ENCODE data around the gene ACOT11.
"Not testable (repeated sequence)": the region's sequence is repeated elsewhere in the genome, so short reads cannot be mapped to it uniquely, and the experiment has no call there.

The ACOT11 gene

GRCh38 chr1:54547601-54548388 is at the start of gene ACOT11:
Gene ACOT11 (plus strand): TSS chr1:54548228. CDS start chr1:54548310, 82 bp downstream.
- peak; percentile 27 for DNase-seq (ENCODE audit: low read depth)

DNA sequence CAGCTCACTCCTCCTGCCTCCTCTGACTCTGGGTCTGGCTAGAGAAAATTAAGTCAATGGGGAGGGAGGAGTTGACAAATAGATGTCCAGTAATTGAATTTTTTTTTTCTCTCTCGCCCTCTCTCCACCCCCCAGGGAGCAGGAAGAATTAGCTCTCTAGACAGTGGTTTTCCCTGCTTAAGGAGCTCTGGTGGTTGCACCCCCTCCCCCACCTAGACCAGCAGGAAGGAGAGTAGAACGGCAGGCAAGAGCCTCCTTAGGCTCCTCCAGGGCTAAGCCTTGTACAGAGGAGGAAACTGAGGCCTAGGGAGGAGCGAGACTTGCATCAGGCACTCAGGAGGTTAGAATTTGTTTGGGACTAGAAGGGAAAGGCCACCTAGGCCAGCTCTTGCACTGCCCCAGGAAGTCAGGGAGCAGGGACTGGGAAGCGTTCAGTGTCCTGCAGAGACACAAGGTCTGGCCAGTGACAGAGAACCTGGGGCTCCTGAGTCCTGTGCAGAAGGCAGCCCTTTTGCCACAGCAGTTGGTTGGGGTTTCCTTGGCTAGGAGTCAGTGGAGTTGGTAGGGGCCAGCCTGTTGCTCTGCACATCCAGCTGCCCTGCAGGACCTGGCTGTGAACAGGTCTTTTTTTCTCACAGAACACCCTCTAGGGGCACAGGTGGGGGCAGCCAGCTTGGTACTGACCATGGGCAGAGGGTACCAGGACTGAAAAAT is 49.5 kb upstream of the ACOT11 start:
- DNase-seq (ENCODE audit: low read depth), result no peak

- DNase-seq (ENCODE audit: low read depth), result no peak
These were observed 49.0 kb upstream of the ACOT11 start for GRCh38 chr1:54499097-54499359.

GRCh38 chr1:54499360-54500106 is 48.5 kb upstream of the ACOT11 start:
- no peak for DNase-seq (ENCODE audit: low read depth)

GRCh38 chr1:54500107-54500431 is 48.0 kb upstream of the ACOT11 start:
- no peak for DNase-seq (ENCODE audit: low read depth)

- no peak for DNase-seq (ENCODE audit: low read depth)
These were observed 46.2 kb upstream of the ACOT11 start for GRCh38 chr1:54501849-54502248.

DNA sequence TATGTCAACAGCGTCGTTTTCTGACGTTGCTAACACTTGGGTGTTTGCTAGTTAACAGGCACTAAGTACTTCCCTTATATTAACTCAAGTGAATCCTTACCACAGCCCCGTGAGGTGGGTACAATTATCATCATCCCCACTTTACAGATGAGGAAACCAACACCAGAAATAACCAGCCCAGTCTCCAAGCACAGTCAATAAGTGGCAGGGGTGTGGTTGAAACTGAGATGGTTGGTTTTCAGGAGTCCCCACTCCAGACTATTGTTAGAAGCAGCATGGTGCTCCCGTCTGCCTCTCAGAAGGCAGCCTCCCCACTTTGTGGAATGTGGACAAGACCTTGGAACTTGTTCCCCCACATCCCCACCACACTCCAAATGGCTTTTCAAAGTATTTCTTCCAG is 45.7 kb upstream of the ACOT11 start:
- no peak for DNase-seq (ENCODE audit: low read depth)

GRCh38 chr1:54506594-54506993 is 41.4 kb upstream of the ACOT11 start:
- no peak for DNase-seq (ENCODE audit: low read depth)

- no peak for DNase-seq (ENCODE audit: low read depth)
These were observed 40.8 kb upstream of the ACOT11 start for GRCh38 chr1:54507033-54507870.

DNA sequence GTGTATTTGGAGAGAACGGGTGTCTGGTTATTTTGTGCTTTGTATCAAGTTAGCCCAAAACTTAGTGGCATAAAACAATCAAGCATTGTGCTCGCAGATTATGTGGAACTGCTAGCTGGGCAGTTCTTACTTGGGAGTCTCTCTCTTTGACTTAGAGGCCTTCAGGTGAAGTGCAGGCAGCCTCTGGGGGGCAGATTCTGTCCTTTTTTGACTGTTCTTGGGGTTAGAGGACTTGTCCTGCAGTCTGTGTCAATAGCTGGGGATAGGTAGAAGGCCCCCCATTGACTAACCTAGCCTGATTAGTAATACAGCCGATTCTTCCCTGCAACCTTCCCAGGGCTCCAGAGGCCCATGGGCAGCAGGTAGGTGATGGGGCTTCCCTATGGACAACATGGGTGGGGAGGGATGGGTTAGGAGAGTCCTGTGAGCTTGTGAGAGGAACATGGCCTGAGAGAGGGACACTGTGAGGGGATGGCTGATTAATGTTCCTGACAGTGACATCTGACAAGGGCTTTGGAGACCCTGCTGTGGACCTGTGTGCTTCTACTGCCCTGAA is 37.2 kb upstream of the ACOT11 start:
- no peak for DNase-seq (ENCODE audit: low read depth)

DNA sequence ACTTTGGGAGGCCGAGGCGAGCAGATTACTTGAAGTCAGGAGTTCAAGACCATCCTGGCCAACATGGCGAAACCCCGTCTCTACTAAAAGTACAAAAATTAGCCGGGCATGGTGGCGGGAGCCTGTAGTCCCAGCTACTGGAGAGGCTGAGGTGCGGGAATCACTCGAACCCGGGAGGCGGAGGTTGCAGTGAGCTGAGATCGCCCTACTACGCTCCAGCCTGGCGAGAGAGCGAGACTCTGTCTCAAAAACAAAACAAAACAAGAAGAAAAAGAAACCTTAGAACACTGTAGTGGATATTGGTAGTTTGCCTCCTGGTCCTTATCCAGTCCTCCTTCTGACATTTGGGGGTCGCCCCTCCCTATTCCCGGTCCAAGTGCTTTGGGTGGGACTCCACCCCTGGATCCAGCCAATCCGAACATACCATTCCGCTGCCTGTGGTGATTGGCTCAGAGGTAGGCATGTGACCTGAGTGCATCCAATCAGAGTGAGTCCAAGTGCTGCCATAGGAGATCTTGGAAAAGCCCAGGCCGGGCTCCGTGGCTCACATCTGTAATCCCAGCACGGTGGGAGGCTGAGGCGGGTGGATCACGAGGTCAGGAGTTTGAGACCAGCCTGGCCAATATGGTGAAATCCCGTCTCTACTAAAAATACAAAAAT is 34.0 kb upstream of the ACOT11 start:
- not testable (repeated sequence) for DNase-seq (ENCODE audit: low read depth)

DNA sequence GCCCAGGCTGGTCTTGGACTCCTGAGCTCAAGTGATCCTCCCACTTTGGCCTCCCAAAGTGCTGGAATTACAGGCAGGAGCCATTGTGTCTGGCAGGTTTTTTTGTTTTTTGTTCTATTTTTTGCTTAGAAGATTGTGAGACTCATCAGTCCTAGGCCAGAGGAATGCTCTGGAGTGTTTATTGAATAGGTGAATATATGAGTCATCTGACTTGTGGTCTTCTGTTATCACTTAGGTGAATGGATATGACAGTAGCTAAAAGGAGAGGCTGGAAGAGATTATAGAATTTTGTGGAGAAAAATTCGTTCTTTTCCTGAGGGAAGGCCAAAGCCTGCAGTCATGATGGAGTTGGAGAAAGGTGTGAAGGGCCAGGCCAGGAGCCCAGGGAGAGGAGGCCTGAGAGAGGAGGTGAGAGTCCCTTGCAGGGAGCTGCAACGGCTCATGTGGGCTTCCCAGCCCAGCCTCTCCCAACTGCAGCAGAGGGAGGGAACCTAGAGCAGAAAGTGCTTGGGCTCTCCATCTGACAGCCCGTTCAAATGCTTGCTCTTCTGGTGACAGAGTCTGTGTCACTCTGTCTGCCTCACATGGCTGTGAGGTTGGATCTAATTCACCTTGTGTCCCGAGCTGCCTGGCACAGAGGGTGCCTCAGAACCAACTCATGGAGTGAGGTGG is 31.6 kb upstream of the ACOT11 start:
- no peak for DNase-seq (ENCODE audit: low read depth)

DNA sequence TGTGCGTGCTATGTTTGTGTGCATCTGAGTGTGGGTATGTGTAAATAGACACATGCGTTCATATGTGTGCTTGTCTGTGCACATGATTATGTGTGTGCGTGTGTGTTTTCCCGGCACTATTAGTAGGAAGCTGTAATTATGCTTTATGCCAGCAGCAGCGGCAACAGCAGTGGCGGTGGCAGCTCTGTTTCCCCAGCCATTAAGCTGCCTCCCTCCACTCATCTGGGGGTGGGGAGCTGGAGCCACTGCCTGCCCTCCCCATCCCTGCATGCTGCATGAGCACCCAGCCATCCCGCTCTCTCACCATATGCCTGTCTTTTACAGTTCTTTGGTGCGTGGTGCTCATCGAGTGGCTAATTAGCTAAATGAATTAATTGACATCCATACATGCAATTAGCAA is 30.5 kb upstream of the ACOT11 start:
- no peak for DNase-seq (ENCODE audit: low read depth)

GRCh38 chr1:54518489-54518888 is 29.5 kb upstream of the ACOT11 start:
- DNase-seq (ENCODE audit: low read depth), result no peak

- DNase-seq (ENCODE audit: low read depth), result no peak
These were observed 28.3 kb upstream of the ACOT11 start for GRCh38 chr1:54519709-54520108.

DNA sequence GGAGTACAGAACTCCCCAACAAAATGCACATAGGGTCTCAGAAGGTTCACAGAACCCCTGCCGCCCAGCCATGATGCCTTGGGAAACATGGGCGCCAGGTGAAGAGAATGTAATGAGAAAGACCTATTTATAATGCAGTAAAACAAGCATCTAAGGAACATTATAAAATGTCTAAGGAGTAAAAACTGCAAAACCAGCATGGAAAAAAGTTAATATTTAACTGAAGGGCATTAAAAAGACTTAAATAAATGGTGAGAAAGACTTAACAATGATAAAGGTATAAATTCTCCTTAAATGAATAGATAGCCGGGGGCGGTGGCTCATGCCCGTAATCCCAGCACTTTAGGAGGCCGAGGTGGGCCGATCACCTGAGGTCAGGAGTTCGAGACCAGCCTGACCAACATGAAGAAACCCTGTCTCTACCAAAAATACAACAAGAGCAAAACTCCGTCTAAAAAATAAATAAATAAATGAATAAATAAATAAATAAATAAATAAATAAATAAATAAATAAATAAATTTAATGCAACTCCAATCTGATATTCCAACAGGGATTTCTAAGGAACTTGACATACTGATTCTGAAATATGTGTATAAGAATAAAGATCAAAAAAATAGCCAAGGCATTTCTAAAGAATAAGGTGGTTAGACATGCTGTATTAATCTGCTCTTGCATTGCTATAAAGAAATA is 27.3 kb upstream of the ACOT11 start:
- DNase-seq (ENCODE audit: low read depth), result no peak

DNA sequence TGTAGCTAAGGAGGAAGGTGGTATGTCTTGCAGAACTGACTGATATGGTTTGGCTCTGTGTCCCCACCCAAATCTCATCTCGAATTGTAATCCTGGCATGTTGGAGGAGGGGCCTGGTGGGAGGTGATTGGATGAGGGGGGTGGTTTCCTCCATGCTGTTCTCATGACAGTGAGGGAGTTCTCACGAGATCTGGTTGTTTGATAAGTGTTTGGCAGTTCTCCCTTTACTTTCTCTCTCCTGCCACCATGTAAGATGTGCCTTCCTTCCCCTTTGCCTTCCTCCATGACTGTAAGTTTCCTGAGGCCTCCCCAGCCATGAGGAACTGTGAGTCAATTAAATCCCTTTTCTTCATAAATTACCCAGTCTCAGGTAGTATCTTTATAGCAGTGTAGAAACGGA is 21.5 kb upstream of the ACOT11 start:
- DNase-seq (ENCODE audit: low read depth), result not testable (repeated sequence)

GRCh38 chr1:54528613-54529012 is 19.4 kb upstream of the ACOT11 start:
- DNase-seq (ENCODE audit: low read depth), result no peak

DNA sequence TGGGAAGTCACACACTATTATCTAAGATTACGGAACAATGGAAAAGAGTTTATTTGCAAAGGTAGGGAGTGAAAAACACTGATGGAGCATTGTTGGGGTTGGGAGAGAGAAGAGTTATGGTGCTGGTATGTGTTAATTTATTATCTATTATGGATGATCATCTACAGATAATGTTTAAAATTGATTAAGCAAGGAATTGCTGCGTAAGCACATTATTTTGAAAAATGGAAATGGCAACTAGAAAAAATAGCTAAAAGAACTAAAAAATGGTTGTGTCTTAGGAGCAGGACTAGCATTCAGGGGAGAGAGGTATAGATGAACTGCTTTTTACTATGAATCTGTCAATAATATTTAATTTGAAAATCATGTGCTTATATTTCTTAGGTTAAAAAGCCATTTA is 16.0 kb upstream of the ACOT11 start:
- DNase-seq (ENCODE audit: low read depth), result no peak

DNA sequence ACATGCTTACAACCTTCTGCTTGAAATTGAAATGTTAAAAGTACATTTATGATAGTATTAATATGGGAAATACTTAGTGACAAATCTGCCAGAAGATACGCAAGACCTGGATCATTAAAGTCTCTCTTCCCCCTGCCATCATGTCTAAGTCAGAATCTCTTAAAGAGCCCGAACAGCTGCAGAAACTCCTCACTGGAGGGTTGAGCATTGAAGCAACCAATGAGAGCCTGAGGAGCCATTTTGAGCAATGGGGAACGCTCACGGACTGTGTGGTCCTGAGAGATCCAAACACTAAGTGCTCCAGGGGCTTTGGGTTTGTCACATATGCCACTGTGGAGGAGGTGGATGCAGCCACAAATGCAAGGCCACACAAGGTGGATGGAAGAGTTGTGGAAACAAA is 11.4 kb upstream of the ACOT11 start:
- DNase-seq (ENCODE audit: low read depth), result not testable (repeated sequence)

Measured in GM04503 (cell line).